Measurements from ENCODE around the gene HS3ST1. TPM values are rescaled to one million over a fixed set of nuclear protein-coding genes. Genes with fewer than 3 reads are reported as not detected.

Gene HS3ST1
- total RNA-seq: under 1 TPM; 0.07 to 0.15 (median 0.10) TPM

DNA sequence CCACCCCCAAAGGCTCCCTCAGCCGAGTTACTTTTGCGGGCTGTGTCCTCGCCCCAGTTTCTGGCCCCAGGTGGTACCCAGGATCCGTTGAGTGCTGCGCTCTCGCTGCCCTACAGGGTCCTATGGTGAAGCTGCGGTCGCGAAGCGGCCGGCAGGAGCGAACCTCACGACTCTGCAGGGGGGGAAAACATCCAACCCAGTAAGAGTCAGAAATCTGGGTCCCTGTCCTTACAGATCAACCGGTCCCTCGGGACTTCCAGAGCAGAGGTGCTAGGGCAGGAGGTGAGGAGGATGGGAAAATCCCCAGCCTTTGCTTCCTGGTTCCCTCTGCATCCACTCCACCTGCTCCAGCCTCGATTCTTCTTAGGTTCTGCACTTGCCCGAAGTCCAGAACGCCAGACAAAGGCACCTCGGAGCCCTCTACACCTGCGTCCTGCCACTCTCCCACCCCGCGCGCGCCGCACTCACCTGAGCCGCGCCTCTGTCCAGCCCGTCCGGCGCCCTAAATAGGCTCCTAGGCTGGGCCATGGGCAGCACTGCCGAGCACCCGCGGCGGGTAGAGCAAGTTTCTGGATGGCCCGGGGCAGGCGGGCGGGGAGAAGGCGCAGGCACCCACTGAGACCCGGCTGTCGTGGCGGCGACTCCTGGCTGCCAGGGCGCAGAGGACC lies at the start of gene HS3ST1:
Gene HS3ST1, minus strand, starts transcription at position 664 of the 668 bp plus-strand sequence. CDS start 28,889 bp downstream, outside the sequence.
- H3K9me3 ChIP-seq: no peaks in the 10 kb centered on the region
- H3K27me3 ChIP-seq: peaks cover 7 to 35% (median 21%) of the 10 kb centered on the region in 3 donors
- no peaks in the 10 kb centered on the region for H3K4me1 ChIP-seq
- no peaks in the 10 kb centered on the region for H3K36me3 ChIP-seq
- in situ Hi-C loops (cut with MboI; ENCODE audit: low sequenced_read_pairs in 4 of 4) (loop anchor here in 2 of 4 donors (25.0 kb wide), 1 partner anchor 841 kb away; no protein-coding TSS in a partner anchor), intact Hi-C loops (cut with DNase I; ENCODE audit: low total_unique reads) (loop anchor here (10.0 kb wide), 1 partner anchor 854 kb away; no protein-coding TSS in a partner anchor)
- peak in 1 of 2 donors; percentile 3 for ATAC-seq
- no peak within 1 kb of the TSS for H3K27ac ChIP-seq
- peak within 1 kb of the TSS; percentile 45 to 57 (median 52) for H3K4me3 ChIP-seq
- no peak for DNase-seq
- TF ChIP-seq, protein P1, sequence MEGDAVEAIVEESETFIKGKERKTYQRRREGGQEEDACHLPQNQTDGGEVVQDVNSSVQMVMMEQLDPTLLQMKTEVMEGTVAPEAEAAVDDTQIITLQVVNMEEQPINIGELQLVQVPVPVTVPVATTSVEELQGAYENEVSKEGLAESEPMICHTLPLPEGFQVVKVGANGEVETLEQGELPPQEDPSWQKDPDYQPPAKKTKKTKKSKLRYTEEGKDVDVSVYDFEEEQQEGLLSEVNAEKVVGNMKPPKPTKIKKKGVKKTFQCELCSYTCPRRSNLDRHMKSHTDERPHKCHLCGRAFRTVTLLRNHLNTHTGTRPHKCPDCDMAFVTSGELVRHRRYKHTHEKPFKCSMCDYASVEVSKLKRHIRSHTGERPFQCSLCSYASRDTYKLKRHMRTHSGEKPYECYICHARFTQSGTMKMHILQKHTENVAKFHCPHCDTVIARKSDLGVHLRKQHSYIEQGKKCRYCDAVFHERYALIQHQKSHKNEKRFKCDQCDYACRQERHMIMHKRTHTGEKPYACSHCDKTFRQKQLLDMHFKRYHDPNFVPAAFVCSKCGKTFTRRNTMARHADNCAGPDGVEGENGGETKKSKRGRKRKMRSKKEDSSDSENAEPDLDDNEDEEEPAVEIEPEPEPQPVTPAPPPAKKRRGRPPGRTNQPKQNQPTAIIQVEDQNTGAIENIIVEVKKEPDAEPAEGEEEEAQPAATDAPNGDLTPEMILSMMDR (IDR thresholded peaks at IDR 0.05 in 4 of 5, conservative IDR thresholded peaks at IDR 0.05 in 1 of 5): no peak
- no peak for TF ChIP-seq POLR2A (IDR thresholded peaks at IDR 0.05)

DNA sequence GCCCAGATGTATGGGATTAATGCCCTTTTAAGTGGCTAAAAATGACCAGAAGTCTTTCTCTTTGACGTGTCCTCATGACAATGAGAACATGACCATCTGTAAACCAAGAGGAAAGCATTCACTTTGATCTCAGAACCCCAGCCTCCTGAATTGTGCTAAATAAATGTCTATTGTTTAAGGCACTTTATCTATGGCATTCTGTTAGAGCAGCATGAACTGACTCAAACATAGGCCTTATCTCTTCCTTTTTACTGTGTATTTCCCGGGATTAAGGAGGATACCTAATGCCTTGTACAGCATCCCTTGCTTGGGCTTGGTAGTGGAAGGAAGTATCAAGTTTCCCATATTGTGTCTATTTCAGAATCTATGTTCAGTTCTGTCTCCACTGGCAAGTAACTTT lies 47.2 kb upstream of the HS3ST1 start:
- H3K4me3 ChIP-seq: no peak overlapping the region
- no peak overlapping the region for H3K27ac ChIP-seq
- ATAC-seq (no peak), DNase-seq (no peak)
- no peaks in the 10 kb centered on the region for H3K27me3 ChIP-seq
- H3K4me1 ChIP-seq: no peaks in the 10 kb centered on the region
- H3K36me3 ChIP-seq: no peaks in the 10 kb centered on the region
- TF ChIP-seq POLR2A (IDR thresholded peaks at IDR 0.05): no peak
- TF ChIP-seq, protein P1 (IDR thresholded peaks at IDR 0.05 in 4 of 5, conservative IDR thresholded peaks at IDR 0.05 in 1 of 5): no peak
- intact Hi-C loops (cut with DNase I; ENCODE audit: low total_unique reads): no loop called here
- no peaks in the 10 kb centered on the region for H3K9me3 ChIP-seq
- in situ Hi-C loops (cut with MboI; ENCODE audit: low sequenced_read_pairs in 4 of 4): no loop called here

DNA sequence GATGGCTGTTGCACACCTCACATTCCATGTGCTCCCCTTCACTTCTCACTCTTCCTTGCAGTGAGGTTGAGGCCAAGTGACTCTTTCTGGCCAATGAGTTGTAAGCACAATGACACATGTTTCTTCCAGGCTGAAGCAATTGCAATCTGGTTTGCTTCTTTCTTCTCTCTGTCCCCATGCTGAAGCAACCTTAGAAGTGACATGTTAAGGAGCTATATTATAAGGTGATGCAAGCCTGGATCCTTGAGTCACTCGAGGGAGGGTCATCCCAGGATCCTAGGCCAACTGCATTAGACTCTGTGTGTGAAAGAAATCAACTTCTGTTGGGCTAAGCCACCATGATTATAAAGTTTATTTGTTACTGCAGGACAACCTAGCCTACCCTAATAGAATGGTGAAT lies 45.5 kb upstream of the HS3ST1 start:
- ATAC-seq: no peak
- TF ChIP-seq, protein P1 (IDR thresholded peaks at IDR 0.05 in 4 of 5, conservative IDR thresholded peaks at IDR 0.05 in 1 of 5): no peak
- no peak for TF ChIP-seq POLR2A (IDR thresholded peaks at IDR 0.05)
- intact Hi-C loops (cut with DNase I; ENCODE audit: low total_unique reads) (no loop called here), in situ Hi-C loops (cut with MboI; ENCODE audit: low sequenced_read_pairs in 4 of 4) (no loop called here)
- H3K4me1 ChIP-seq: no peaks in the 10 kb centered on the region
- H3K9me3 ChIP-seq: no peaks in the 10 kb centered on the region
- H3K36me3 ChIP-seq: no peaks in the 10 kb centered on the region
- no peaks in the 10 kb centered on the region for H3K27me3 ChIP-seq
- DNase-seq: no peak
- no peak overlapping the region for H3K4me3 ChIP-seq
- no peak overlapping the region for H3K27ac ChIP-seq

DNA sequence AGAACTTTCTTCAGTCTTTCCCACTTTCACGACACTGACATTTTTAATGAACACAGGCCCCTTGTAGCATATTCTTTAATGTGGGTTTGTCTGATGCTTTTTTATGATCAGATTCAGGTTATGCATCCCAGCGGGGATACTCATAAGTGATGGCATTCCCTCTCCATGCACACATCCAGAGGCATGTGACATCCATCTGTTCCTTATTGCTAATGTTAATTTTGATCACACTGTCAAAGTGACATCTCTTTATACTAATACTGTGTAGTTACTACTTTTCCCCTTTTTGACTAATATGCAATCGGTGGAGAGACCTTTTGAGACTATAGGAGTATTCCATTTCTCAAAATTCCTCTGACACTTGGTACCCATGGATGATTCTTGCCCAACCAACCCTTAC lies 43.8 kb upstream of the HS3ST1 start:
- in situ Hi-C loops (cut with MboI; ENCODE audit: low sequenced_read_pairs in 4 of 4): no loop called here
- ATAC-seq: no peak
- H3K36me3 ChIP-seq: no peaks in the 10 kb centered on the region
- DNase-seq: no peak
- no peaks in the 10 kb centered on the region for H3K27me3 ChIP-seq
- no peaks in the 10 kb centered on the region for H3K9me3 ChIP-seq
- H3K4me1 ChIP-seq: no peaks in the 10 kb centered on the region
- H3K27ac ChIP-seq: no peak overlapping the region
- TF ChIP-seq, protein P1 (IDR thresholded peaks at IDR 0.05 in 4 of 5, conservative IDR thresholded peaks at IDR 0.05 in 1 of 5): no peak
- no peak for TF ChIP-seq POLR2A (IDR thresholded peaks at IDR 0.05)
- H3K4me3 ChIP-seq: no peak overlapping the region
- intact Hi-C loops (cut with DNase I; ENCODE audit: low total_unique reads): no loop called here
